Thoracic aorta (tissue), 2 donors: ENCODE data around the gene FANCE. TPM values are rescaled to one million over a fixed set of nuclear protein-coding genes. Genes with fewer than 3 reads are reported as not detected.

Source experiments
- ATAC-seq: fragments of 150-250 bp; one replicate; pipeline ENCODE4 v1.8.0; 2017; ENCODE audit warnings: low read depth; ENCODE audit not compliant: insufficient number of reproducible peaks, low FRiP score
- DNase-seq: peaks from one replicate; pipeline ENCODE4 v3.0.0-alpha.2; 2020; ENCODE audit warnings: low spot score
- H3K27ac ChIP-seq, 2 donors: fragments of 200-600 bp; sonication (generic); 1 replicate in 1 of 2; 2 replicates in 1 of 2; pipeline ENCODE4 v1.5.1; 2016; ENCODE audit warnings: mild to moderate bottlenecking in 2 of 2, moderate library complexity in 2 of 2
- H3K27me3 ChIP-seq: fragments of 200-600 bp; sonication (generic); replicated peaks from 2 replicates; pipeline ENCODE4 v1.6.0; 2016; ENCODE audit warnings: mild to moderate bottlenecking; ENCODE audit not compliant: insufficient read depth
- H3K36me3 ChIP-seq: fragments of 200-600 bp; sonication (generic); one replicate; pipeline ENCODE4 v1.5.1; 2016
- H3K4me1 ChIP-seq, 2 donors: fragments of 200-600 bp; sonication (generic); 1 replicate in 1 of 2; 2 replicates in 1 of 2; pipeline versions ENCODE4 v1.5.1 to v1.6.0; 2016; ENCODE audit warnings: low read depth in 2 of 2, mild to moderate bottlenecking in 1 of 2; ENCODE audit not compliant: control insufficient read depth in 1 of 2
- H3K4me3 ChIP-seq: fragments of 200-600 bp; sonication (generic); 2 replicates; pipeline ENCODE4 v1.5.1; 2016; ENCODE audit warnings: mild to moderate bottlenecking
- H3K9me3 ChIP-seq: fragments of 200-600 bp; sonication (generic); 2 replicates; pipeline ENCODE4 v1.5.1; 2016
- total RNA-seq, 2 donors: library from RNA; depleted of rRNA; stranded (reverse); fragments of >200 nt; gene quantifications; one replicate each; pipeline versions ENCODE4 v1.1.0 to v1.2.3, GENCODE V29; 2016
- TF ChIP-seq, protein P1 (sequence below): fragments of 200-600 bp; sonication (generic); IDR thresholded peaks from one replicate; pipeline ENCODE4 v1.5.1; 2019; ENCODE audit warnings: antibody characterized with exemption

The FANCE gene
- total RNA-seq, 2 donors from 2014 or later, result 3.1 to 6.2 TPM

DNA sequence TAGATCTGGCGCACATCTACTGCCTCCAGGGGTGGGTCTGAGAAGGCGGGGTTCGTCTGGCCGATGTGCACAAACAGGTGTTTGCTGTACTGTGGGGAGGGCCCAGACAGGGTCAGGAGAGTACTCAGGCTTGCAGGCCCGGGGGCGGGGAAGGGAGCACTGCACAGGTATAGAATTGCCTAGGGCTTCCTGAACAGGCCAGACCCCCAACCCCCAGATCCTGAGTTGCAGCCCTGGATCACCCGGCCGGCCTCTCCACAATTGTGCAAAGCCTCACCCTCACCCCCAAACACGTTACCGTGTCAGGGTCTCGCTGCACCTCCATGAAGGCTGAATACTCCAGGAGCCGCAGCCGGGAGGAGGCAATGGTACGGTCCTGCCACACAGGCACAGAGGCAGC, 23.9 kb downstream of the FANCE start:
- no peak for DNase-seq
- Histone ChIP-seq H3K27me3 (no peaks in the 10 kb centered on the region), H3K27ac (no peak overlapping the region), H3K36me3 (peaks cover 77% of the 10 kb centered on the region), H3K9me3 (no peaks in the 10 kb centered on the region), H3K4me1 (peaks cover 0 to 20% of the 10 kb centered on the region in 2 donors), H3K4me3 (no peak overlapping the region)
- TF ChIP-seq, protein P1, sequence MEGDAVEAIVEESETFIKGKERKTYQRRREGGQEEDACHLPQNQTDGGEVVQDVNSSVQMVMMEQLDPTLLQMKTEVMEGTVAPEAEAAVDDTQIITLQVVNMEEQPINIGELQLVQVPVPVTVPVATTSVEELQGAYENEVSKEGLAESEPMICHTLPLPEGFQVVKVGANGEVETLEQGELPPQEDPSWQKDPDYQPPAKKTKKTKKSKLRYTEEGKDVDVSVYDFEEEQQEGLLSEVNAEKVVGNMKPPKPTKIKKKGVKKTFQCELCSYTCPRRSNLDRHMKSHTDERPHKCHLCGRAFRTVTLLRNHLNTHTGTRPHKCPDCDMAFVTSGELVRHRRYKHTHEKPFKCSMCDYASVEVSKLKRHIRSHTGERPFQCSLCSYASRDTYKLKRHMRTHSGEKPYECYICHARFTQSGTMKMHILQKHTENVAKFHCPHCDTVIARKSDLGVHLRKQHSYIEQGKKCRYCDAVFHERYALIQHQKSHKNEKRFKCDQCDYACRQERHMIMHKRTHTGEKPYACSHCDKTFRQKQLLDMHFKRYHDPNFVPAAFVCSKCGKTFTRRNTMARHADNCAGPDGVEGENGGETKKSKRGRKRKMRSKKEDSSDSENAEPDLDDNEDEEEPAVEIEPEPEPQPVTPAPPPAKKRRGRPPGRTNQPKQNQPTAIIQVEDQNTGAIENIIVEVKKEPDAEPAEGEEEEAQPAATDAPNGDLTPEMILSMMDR, result no peak
- ATAC-seq, result no peak

DNA sequence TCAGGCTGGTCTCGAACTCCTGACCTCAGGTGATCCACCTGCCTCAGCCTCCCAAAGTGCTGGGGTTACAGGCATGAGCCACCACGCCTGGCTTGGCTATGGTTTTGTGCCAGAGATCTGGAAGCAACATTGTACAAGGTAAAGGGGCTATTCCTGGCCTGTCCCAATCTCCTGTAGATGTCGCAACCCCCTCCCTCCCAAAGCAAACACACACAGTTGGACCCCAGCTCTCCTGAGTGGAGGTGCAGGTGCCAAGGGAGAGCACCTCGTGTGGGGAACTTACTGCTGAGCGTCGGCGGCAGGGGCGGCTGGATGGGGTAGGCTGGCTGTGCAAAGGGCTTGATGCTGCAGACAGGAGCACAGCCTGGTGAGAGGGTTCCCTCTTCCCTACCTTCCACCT, 24.9 kb downstream of the FANCE start:
- DNase-seq, result no peak
- Histone ChIP-seq H3K27me3 (no peaks in the 10 kb centered on the region), H3K9me3 (no peaks in the 10 kb centered on the region), H3K4me1 (peaks cover 0 to 13% of the 10 kb centered on the region in 2 donors), H3K27ac (no peak overlapping the region), H3K36me3 (peaks cover 71% of the 10 kb centered on the region), H3K4me3 (no peak overlapping the region)
- ATAC-seq, result no peak
- TF ChIP-seq, protein P1, result no peak

DNA sequence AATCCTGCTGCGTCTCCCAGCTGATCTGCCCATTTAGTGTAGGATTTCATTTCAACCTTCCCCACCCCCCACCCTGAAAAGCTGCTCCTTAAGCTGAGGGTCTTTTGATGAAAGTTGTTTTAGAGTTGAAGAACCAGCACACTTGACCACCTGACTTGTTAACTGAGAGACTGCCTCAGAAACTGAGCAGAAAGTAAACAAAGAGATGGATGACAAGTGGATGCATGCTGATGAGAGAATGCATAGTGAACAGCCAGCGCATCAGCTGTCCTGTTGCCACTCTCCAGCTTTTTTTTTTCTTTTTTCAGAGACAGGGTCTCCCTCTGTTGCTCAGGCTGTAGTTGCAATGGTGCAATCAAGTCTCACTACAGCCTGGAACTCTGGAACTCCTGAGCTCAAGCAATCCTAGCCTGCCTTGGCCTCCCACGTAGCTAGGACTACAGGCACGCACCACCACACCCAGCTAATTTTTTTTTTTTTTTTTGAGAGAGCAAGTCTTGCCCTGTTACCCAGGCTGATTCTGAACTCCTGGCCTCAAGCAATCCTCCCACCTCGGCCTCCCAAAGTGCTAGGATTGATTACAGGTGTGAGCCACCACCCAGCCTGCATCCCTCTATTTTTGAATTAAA, 25.5 kb downstream of the FANCE start:
- TF ChIP-seq, protein P1, result no peak
- H3K4me1 ChIP-seq, result peaks cover 0 to 6% of the 10 kb centered on the region in 2 donors
- no peak for ATAC-seq
- no peak overlapping the region for H3K4me3 ChIP-seq
- no peaks in the 10 kb centered on the region for H3K27me3 ChIP-seq
- no peak for DNase-seq
- no peaks in the 10 kb centered on the region for H3K9me3 ChIP-seq
- no peak overlapping the region for H3K27ac ChIP-seq
- peaks cover 68% of the 10 kb centered on the region for H3K36me3 ChIP-seq

DNA sequence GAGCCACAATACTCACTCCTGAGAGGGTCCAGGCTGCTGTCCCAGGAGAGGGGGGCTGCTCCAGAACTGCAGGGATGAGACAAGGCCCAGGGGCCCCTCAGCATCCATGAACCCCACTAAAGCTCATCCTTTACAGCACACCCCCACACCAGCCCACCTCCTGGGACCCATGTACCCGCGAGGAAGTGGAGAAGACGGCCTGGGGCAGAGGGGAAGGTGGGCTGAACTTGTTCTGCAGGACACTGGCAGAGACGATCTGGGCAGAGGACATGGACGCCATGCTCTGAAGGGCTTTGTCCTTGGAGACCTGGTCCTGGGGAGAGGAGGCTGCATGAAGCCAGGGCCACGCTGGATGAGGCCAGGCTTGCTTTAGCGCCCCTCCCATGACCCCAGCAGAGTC, 26.1 kb downstream of the FANCE start:
- Histone ChIP-seq H3K4me3 (no peak overlapping the region), H3K36me3 (peaks cover 69% of the 10 kb centered on the region), H3K27me3 (no peaks in the 10 kb centered on the region), H3K4me1 (peaks cover 0 to under 1% of the 10 kb centered on the region in 2 donors), H3K9me3 (no peaks in the 10 kb centered on the region), H3K27ac (no peak overlapping the region)
- no peak for DNase-seq
- TF ChIP-seq, protein P1, result no peak
- ATAC-seq, result no peak

DNA sequence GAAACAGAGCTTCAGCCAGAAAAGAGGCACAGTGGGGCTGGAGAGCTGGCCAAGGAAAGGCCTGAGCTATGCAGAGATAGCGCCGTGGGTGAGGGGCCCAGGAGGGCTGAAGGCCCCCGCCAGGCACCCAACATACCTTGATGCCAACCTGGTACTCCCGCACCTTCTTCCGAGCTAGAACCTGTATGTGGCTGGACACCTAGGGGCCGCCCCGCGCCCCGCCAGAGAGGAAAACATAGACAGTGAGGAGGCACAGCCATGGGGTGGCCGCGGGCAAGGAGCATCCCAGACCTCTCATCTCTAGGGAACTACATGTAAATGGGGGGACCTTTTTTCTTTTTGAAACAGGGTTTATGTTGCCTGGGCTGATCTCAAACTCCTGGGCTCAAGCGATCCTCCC, 28.0 kb downstream of the FANCE start:
- no peak for DNase-seq
- Histone ChIP-seq H3K4me3 (no peak overlapping the region), H3K9me3 (no peaks in the 10 kb centered on the region), H3K36me3 (peaks cover 62% of the 10 kb centered on the region), H3K27ac (no peak overlapping the region), H3K27me3 (no peaks in the 10 kb centered on the region), H3K4me1 (peaks cover 1 to 7% of the 10 kb centered on the region in 2 donors)
- TF ChIP-seq, protein P1, result no peak
- ATAC-seq, result no peak
